Fibroblast of villous mesenchyme (primary cell): Measurements from ENCODE around the gene NR6A1. TPM values are rescaled to one million over a fixed set of nuclear protein-coding genes. Genes with fewer than 3 reads are reported as not detected.
A peak's percentile ranks its signal among the peaks of the same experiment; 100 is the strongest.
"Not testable (repeated sequence)": the region's sequence is repeated elsewhere in the genome, so short reads cannot be mapped to it uniquely, and the experiment has no call there.

Experiments used
- DNase-seq: peaks from one replicate; pipeline ENCODE4 v3.0.0-alpha.2; 2010; ENCODE audit warnings: low read depth
- H3K4me3 ChIP-seq: 2 replicates; pipeline ENCODE4 v1.5.1; 2011; ENCODE audit warnings: low read depth, mild to moderate bottlenecking, low read length
- total RNA-seq: library from RNA; depleted of rRNA; stranded (reverse); fragments of >200 nt; gene quantifications from 2 replicates; pipeline ENCODE4 v1.2.3, GENCODE V29; 2012
- TF ChIP-seq, protein P1 (sequence below): IDR thresholded peaks from 2 replicates; pipeline ENCODE4 v1.5.1; 2012; ENCODE audit warnings: low read depth, mild to moderate bottlenecking, low read length; ENCODE audit not compliant: insufficient read depth

The NR6A1 gene
- total RNA-seq, 1 donor, result under 0.01 TPM

DNA sequence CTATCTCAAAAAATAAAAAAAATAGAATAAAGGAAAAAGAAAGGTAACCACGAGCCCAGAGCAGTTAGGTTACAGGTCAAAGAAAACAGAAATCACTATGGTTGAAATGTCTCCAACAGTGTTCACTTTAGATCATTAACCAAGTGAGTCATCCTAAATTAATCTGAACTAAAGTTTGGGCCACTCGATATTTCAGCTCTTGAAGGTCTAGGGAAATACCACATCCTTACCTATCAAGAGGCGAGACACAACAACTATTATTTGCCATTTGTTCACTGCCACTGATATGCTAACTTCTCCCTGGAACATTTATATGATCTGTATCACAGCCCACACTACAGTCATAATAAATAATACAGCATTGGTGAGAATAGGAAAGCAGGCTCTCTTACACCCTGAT, 152.6 kb downstream of the NR6A1 start:
- DNase-seq, result no peak
- TF ChIP-seq, protein P1, sequence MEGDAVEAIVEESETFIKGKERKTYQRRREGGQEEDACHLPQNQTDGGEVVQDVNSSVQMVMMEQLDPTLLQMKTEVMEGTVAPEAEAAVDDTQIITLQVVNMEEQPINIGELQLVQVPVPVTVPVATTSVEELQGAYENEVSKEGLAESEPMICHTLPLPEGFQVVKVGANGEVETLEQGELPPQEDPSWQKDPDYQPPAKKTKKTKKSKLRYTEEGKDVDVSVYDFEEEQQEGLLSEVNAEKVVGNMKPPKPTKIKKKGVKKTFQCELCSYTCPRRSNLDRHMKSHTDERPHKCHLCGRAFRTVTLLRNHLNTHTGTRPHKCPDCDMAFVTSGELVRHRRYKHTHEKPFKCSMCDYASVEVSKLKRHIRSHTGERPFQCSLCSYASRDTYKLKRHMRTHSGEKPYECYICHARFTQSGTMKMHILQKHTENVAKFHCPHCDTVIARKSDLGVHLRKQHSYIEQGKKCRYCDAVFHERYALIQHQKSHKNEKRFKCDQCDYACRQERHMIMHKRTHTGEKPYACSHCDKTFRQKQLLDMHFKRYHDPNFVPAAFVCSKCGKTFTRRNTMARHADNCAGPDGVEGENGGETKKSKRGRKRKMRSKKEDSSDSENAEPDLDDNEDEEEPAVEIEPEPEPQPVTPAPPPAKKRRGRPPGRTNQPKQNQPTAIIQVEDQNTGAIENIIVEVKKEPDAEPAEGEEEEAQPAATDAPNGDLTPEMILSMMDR, result no peak
- no peak overlapping the region for H3K4me3 ChIP-seq

DNA sequence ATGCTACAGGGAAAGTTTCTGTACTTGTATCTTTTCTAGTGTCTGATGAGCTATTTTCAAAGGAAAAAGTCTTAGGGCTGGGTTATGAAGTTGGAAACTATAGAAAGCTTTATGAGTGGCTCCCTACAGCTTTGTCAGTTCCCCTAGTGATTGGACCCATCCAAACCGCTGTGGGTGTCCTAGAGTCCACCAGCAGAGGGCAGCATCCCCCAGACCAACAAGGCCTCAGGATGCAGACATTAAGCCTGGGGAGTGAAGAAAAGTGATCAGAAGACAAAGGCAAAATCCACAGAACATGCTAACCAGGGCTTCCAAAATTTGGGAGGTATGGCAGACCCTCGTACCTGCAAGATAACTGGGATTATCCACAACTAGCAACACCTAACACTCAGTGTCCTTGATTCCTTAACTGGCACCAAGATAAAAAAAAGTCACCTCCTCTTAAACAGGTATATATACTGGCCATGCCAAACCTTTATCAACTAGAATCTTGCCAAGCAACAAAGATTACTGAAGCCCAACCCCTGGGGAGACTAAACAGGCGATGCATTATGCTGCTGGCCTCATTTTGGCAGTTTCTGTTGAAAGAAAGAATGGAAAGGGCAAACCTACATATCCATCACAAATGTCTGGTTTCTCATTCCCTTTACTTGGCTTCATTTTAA, 153.5 kb downstream of the NR6A1 start:
- TF ChIP-seq, protein P1, result peak; percentile 94
- DNase-seq, result peak; percentile 81
- H3K4me3 ChIP-seq, result no peak overlapping the region

DNA sequence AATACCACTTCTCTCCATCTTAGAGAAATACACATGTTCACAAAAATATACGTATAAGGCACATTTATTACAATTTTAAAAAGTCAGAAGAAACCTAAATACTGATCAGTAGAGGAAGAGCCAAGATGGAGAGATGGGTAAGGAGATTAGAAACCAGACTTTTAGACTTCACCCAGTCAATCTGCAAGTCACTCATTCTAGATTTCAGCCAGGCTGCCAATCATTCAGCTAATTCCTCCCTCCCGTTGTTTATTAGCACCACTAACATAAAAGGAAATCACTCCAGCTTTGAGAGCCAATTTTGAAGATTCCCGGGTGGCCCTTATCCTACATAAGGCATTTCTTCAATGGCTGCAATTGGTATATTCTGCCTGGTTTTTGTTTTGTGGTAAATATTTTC, 154.2 kb downstream of the NR6A1 start:
- no peak for DNase-seq
- TF ChIP-seq, protein P1, result no peak
- H3K4me3 ChIP-seq, result no peak overlapping the region

- H3K4me3 ChIP-seq, result not testable (repeated sequence)
Observed at GRCh38 chr9:124615840-124616239, 155.3 kb downstream of the NR6A1 start.

DNA sequence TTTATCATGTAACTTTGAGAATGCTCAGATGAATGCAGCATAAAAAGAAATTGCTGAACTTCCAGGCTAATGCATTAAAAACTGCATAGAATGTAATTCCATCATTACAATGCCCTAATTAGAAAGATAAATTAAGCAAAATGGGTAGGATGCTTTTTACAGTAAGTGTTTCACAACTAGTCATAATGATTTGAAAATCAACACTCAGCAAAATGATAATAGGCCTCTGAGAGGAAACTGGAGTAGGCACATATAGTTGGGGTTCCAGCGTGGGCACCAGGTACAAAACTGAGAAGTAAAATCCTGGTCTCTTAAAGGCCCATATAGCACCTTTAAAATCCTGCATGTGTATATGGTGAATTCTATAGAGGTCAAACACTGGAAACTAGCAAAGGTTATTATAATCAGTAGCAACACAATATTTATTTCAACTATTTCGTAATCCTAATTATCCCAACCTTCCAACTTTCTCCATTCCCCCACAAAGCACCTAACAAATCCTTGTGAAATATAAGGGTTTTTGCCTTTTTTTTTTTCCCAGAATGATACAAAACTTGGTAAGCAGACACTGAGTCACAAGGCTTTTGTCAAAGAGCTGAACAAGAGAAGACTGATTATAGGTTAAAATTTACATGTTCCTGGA, 155.9 kb downstream of the NR6A1 start:
- no peak for DNase-seq
- H3K4me3 ChIP-seq, result no peak overlapping the region
- TF ChIP-seq, protein P1, result no peak

More at GRCh38 chr9:124615840-124616239, 155.3 kb downstream of the NR6A1 start:
- not testable (repeated sequence) for DNase-seq

DNA sequence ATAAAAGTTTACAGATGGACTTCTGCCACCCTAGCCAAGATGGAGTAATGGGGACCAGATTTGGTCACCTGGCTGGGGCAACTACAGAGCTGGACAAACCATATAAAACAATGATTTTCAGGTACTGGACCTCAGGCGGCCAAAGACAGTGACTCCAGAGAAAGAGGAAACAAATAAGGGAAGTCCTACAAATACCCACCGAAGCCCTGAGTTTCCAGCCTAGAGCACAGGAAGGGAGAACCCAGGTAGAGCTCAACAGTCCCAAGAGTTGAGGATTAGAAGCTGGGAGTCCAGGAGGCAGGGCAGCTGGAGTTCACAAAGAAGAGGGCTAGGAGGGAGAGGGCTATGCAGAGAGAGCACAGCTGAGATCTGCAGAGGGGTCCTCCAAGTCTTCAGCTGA, 157.3 kb downstream of the NR6A1 start:
- H3K4me3 ChIP-seq, result no peak overlapping the region
- TF ChIP-seq, protein P1, result no peak
- no peak for DNase-seq

DNA sequence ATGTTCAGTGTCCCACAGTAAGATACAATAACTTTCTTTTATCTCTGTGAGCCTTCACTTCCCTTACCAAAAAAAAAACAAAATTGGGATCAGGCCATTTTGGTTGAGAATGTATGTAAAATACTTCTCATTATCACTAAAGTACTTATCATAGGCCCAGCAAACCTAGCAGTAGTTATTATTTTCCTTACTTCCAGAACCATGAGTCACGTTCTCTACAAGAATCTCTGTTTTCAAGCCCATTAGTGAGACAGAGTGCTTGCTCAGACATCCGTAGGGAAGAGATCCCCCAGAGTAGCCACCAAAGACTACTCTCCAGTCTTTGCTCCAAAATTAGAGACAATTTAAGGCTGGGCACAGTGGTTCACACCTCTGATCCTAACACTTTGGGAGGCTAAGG, 160.0 kb downstream of the NR6A1 start:
- H3K4me3 ChIP-seq, result no peak overlapping the region
- DNase-seq, result no peak
- TF ChIP-seq, protein P1, result no peak
